HT-29 (cell line): ENCODE data around the gene TSPAN9. TPM values are rescaled to one million over a fixed set of nuclear protein-coding genes. Genes with fewer than 3 reads are reported as not detected.

Experiments
- DNase-seq: peaks from one replicate; pipeline ENCODE4 v3.0.0-alpha.2; 2015; ENCODE audit warnings: low spot score
- total RNA-seq: library from RNA; depleted of rRNA; stranded (reverse); fragments of >200 nt; shearing (Covaris generic); gene quantifications from 2 replicates; pipeline ENCODE4 v1.2.3, GENCODE V29; 2014

TSPAN9 gene
- total RNA-seq, 1 experiment from 2014 or later: 11.3 TPM

- no peak for DNase-seq
Observed at GRCh38 chr12:3099146-3099545, 22.0 kb downstream of the TSPAN9 start.

GRCh38 chr12:3101309-3102024 lies 24.3 kb downstream of the TSPAN9 start:
- DNase-seq: no peak

- no peak for DNase-seq
Observed at GRCh38 chr12:3102771-3103410, 25.7 kb downstream of the TSPAN9 start.

GRCh38 chr12:3103806-3104205 lies 26.6 kb downstream of the TSPAN9 start:
- DNase-seq: no peak

GRCh38 chr12:3105690-3106479 lies 28.7 kb downstream of the TSPAN9 start:
- no peak for DNase-seq

- no peak for DNase-seq
Observed at GRCh38 chr12:3106579-3106978, 29.4 kb downstream of the TSPAN9 start.

GRCh38 chr12:3107071-3107583 lies 29.9 kb downstream of the TSPAN9 start:
- DNase-seq: no peak

DNA sequence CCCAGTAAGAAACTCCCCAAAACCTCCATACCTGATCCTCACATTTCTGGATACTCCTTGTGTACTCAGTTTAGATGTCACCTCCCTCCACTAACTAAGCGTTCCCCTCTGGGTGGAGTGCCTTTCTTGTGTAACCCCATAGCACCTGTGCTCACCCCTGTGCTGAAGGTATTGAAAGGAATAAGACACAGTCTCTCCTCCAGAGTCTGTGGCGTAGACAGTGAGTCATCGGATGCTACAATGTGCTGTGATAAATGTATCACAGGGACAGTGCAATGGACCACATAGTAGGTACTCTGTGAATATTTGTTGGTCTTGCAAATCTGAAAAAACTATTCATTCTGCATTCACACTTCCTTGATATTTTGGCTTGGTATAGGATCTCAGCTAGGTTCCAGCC lies 30.8 kb downstream of the TSPAN9 start:
- DNase-seq: no peak

DNA sequence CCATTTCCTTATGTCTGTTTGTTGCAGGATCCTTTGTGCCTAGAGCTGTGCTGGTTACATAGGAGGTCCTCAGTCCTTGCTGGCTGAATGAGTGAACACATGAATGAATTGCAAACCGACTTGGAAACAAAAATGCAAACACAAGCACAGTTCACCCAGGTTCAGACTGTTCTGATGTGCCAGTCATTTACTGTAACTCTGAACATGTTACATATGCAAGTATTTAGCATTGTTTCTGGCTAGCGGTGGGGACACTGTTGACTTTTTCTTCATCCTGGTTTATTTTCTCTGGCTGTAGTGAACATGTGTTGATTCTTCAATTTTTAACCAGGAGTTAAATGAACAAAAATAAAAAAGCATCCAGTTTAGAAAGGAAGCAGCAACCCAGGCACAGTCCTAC lies 33.4 kb downstream of the TSPAN9 start:
- DNase-seq: no peak

GRCh38 chr12:3113671-3114325 lies 36.6 kb downstream of the TSPAN9 start:
- DNase-seq: no peak

GRCh38 chr12:3114671-3115070 lies 37.5 kb downstream of the TSPAN9 start:
- no peak for DNase-seq

DNA sequence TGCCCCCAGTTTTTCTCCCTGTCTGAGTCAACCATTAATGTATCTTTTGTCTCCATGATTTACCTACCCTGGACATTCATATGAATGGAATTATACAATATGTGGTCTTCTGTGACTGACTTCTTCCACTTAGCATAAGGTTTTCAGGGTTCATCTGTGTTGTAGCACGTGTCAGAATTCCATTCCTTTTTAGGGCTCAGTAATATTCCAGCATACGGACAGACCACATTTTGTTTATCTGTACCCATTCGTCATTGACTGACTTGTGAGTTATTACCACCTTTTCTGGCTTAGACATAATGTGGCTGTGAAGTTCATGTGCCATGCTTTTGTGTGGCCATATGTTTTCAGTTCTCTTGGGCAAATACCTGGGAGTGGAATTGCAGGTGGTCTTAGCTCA lies 37.9 kb downstream of the TSPAN9 start:
- no peak for DNase-seq

GRCh38 chr12:3116106-3116844 lies 39.1 kb downstream of the TSPAN9 start:
- no peak for DNase-seq

- DNase-seq: no peak
Observed at GRCh38 chr12:3117144-3117581, 40.0 kb downstream of the TSPAN9 start.

DNA sequence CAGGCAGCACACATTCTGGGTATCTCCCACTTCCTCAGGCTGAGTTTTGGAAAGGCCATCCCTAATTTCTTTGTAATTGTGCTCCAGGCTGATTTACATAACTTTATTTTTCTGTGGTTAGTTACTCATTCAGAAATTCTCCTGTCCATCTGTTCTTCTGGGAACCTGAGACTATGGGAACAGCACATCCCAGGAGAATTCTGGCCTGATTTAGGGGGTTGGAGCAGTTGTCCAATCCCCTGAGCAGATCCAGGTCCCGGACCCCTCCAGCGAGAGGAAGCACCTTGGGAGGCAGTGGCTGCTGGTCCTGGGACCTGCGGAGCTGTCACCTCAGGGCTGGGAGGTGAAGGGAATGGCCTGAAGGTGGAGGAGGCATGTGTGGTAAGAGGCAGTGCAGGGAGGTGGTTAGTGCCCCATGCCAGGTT lies 40.4 kb downstream of the TSPAN9 start:
- no peak for DNase-seq

GRCh38 chr12:3119192-3119755 lies 42.1 kb downstream of the TSPAN9 start:
- no peak for DNase-seq

DNA sequence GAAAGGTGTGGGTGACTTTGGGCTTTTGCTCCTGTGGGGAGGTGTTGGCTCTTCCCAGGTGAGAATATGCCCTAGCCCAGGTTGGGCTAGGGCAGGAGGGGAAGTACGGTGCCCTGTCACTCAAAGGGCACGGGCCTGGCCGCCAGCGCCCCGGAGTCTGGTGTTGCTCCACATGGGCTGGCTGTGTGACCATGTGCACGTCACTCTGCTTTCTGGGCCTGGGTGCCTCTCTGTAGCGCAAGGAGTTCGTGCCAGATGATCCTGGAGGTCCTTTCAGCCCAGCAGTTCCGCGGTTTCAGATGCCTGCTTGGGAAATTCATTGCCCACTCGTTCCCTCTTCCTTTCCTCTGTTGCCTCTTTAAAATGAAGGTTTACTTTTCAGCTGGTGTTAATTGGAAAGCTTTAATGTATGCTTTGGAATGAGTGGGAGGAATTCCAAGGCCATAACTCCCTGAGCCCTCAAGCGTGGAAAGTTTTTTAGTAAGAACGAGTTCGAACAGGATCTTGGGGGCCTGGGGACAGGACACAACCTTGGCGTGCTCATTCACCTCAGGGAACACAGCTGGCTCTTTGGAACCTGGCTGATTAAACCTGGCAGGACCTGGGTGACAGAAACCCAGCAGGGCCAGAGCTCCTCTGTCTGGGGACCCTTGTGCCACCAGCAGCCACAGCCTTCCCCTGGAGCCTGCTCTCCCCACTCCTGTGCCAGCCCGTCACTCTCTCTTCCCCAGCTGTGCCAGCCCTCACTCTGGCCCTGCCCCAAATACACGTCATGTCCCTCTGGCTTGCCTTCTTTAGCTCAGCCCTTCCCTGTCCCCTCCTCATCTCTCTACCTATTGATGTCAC lies 42.8 kb downstream of the TSPAN9 start:
- no peak for DNase-seq

- DNase-seq: no peak
Observed at GRCh38 chr12:3120701-3121100, 43.5 kb downstream of the TSPAN9 start.

- no peak for DNase-seq
Observed at GRCh38 chr12:3122841-3123678, 45.9 kb downstream of the TSPAN9 start.
